ENCODE measurements around the gene DCUN1D3. TPM values are rescaled to one million over a fixed set of nuclear protein-coding genes. Genes with fewer than 3 reads are reported as not detected.

Gene DCUN1D3
- total RNA-seq, 2 experiments from 2014 or later: 5.9 to 6.9 TPM

GRCh38 chr16:20886320-20886719 is 13.8 kb downstream of the DCUN1D3 start:
- Mint-ChIP-seq H3K4me3 (no peak overlapping the region), H3K4me1 (ENCODE audit: low read depth) (peaks cover 25% of the 10 kb centered on the region), H3K9me3 (no peaks in the 10 kb centered on the region), H3K27me3 (no peaks in the 10 kb centered on the region), H3K27ac (no peak overlapping the region), H3K36me3 (ENCODE audit: low read depth) (peaks cover 17% of the 10 kb centered on the region)
- DNase-seq (no peak), ATAC-seq (no peak)
- intact Hi-C loops (cut with micrococcal nuclease): no loop called here
- POLR2A ChIA-PET: interaction anchor here (1.0 kb wide), 1 partner anchor 14 kb away, joined by 3 read pairs; the partner anchor contains the start of genes DCUN1D3 and LYRM1
- TF ChIP-seq CTCF (IDR thresholded peaks at IDR 0.05): no peak
- CTCF ChIA-PET: interaction anchor here (1.3 kb wide), 1 partner anchor 11 kb away, joined by 3 read pairs; no protein-coding TSS in a partner anchor

GRCh38 chr16:20884240-20884556 is 16.0 kb downstream of the DCUN1D3 start:
- ATAC-seq: peak; percentile 83
- Mint-ChIP-seq H3K4me3 (no peak overlapping the region), H3K27me3 (no peaks in the 10 kb centered on the region), H3K27ac (no peak overlapping the region), H3K9me3 (no peaks in the 10 kb centered on the region), H3K36me3 (ENCODE audit: low read depth) (peaks cover 16% of the 10 kb centered on the region), H3K4me1 (ENCODE audit: low read depth) (peaks cover 34% of the 10 kb centered on the region)
- POLR2A ChIA-PET: interaction anchor here (1.1 kb wide), 1 partner anchor 16 kb away, joined by 5 read pairs; the partner anchor contains the start of genes DCUN1D3 and LYRM1
- peak; percentile 41 for DNase-seq
- intact Hi-C loops (cut with micrococcal nuclease): no loop called here
- CTCF ChIA-PET: interaction anchor here (1.8 to 2.3 kb wide), 2 partner anchors 10 to 34 kb away, joined by 8 to 9 read pairs; no protein-coding TSS in a partner anchor
- TF ChIP-seq CTCF (IDR thresholded peaks at IDR 0.05): no peak

- POLR2A ChIA-PET: interaction anchor here (0.7 to 1.2 kb wide), 3 partner anchors 17 to 150 kb away, joined by 3 to 5 read pairs (median 4); partner anchors contain the start of genes DCUN1D3 and LYRM1
- intact Hi-C loops (cut with micrococcal nuclease): no loop called here
- no peaks in the 10 kb centered on the region for H3K9me3 Mint-ChIP-seq
- no peak for TF ChIP-seq CTCF (IDR thresholded peaks at IDR 0.05)
- H3K4me3 Mint-ChIP-seq: no peak overlapping the region
- no peak for ATAC-seq
- CTCF ChIA-PET: interaction anchor here (0.9 to 2.3 kb wide), 3 partner anchors 9 to 34 kb away, joined by 3 to 9 read pairs (median 8); no protein-coding TSS in a partner anchor
- H3K36me3 Mint-ChIP-seq (ENCODE audit: low read depth): peaks cover 16% of the 10 kb centered on the region
- H3K27ac Mint-ChIP-seq: no peak overlapping the region
- no peak for DNase-seq
- H3K27me3 Mint-ChIP-seq: no peaks in the 10 kb centered on the region
- H3K4me1 Mint-ChIP-seq (ENCODE audit: low read depth): peaks cover 39% of the 10 kb centered on the region
These were observed 16.5 kb downstream of the DCUN1D3 start for GRCh38 chr16:20883554-20884239.

- intact Hi-C loops (cut with micrococcal nuclease): no loop called here
- Mint-ChIP-seq H3K4me1 (ENCODE audit: low read depth) (peaks cover 46% of the 10 kb centered on the region), H3K4me3 (no peak overlapping the region), H3K9me3 (no peaks in the 10 kb centered on the region), H3K36me3 (ENCODE audit: low read depth) (peaks cover 22% of the 10 kb centered on the region), H3K27ac (no peak overlapping the region), H3K27me3 (no peaks in the 10 kb centered on the region)
- no peak for TF ChIP-seq CTCF (IDR thresholded peaks at IDR 0.05)
- ATAC-seq (no peak), DNase-seq (no peak)
- ChIA-PET CTCF (no interaction called here), POLR2A (interaction anchor here (0.6 kb wide), 1 partner anchor 22 kb away, joined by 3 read pairs; no protein-coding TSS in a partner anchor)
These were observed 18.7 kb downstream of the DCUN1D3 start for GRCh38 chr16:20881503-20881878.

GRCh38 chr16:20880867-20881502 is 19.2 kb downstream of the DCUN1D3 start:
- DNase-seq (no peak), ATAC-seq (no peak)
- Mint-ChIP-seq H3K27me3 (no peaks in the 10 kb centered on the region), H3K36me3 (ENCODE audit: low read depth) (peaks cover 25% of the 10 kb centered on the region), H3K27ac (no peak overlapping the region), H3K9me3 (no peaks in the 10 kb centered on the region), H3K4me3 (no peak overlapping the region), H3K4me1 (ENCODE audit: low read depth) (peaks cover 45% of the 10 kb centered on the region)
- intact Hi-C loops (cut with micrococcal nuclease): no loop called here
- CTCF ChIA-PET: no interaction called here
- TF ChIP-seq CTCF (IDR thresholded peaks at IDR 0.05): no peak
- POLR2A ChIA-PET: interaction anchor here (0.6 kb wide), 1 partner anchor 22 kb away, joined by 3 read pairs; no protein-coding TSS in a partner anchor
